ENCODE results near the gene HABP2.

HABP2 gene

DNA sequence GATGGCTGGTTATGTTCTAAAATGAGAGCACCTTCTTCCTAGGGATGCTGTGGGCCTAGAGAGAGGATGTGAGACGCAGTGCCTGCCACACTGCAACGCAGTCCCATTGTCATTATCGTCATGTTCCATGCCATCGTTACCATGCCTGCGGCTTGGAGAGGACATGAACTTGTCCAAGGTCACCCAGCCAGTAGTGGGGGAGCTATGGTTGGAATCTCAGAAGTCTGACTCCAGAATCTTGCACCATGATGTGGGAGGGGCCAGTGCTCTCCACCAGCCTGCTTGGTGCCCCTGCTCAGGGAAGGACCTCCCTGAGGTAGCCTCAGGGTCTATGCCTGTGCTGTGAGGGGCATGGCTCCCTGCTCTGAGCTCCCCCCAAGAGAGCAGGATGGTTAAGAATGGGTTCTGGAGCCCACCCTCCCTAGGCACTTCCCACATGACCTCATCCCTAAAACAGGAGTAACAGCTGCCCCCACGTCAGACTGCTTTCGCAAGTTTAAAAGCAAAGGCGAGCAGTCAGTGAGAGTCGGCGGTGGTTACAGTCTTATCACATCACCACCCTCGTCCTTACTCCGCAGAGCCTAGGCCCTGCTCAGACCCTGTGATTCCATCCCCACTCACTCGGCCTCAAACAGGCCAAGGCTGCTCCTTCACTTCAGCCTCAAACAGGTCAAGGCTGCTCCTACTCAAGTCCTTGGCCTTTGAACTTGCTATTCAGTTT lies 50.4 kb downstream of the HABP2 start:
- no peak overlapping the region for H3K27ac ChIP-seq (ENCODE audit: low read depth, low read length)
- no peak overlapping the region for H3K4me3 ChIP-seq (ENCODE audit: low read length)
- no peaks in the 10 kb centered on the region for H3K27me3 ChIP-seq (ENCODE audit: insufficient read depth, low read length)
- no peaks in the 10 kb centered on the region for H3K9me3 ChIP-seq (ENCODE audit: insufficient read depth, low read depth, low read length)
- WGBS = 92% methylated on average over 13 of the region's 13 CpGs
- no peaks in the 10 kb centered on the region for H3K36me3 ChIP-seq (ENCODE audit: insufficient read depth, low read length)
- H3K9ac ChIP-seq (ENCODE audit: low read depth, low read length) = no peak overlapping the region
- H3K4me1 ChIP-seq (ENCODE audit: insufficient read depth, low read length) = no peaks in the 10 kb centered on the region

DNA sequence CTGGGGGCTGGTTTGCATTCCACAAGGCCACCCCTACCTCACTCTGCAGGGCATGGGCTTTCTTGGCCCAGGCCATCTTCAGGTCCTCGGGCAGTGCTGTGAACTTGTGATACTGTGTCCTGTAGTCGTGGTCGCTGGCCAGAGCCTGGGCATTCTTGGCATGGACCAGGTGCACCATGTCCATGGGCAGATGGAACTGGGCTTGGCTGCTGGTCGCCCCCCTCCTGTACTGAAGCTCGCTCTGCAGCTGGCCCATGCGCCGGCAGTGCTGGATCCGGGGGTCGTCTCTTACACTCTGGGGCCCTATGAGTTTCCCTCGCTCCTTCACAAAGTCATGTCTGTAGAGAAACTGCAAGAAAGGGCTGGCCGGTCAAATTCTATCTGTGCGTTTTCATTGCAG lies 51.7 kb downstream of the HABP2 start:
- no peaks in the 10 kb centered on the region for H3K4me1 ChIP-seq (ENCODE audit: insufficient read depth, low read length)
- WGBS = 95% methylated on average over 12 of the region's 12 CpGs

GRCh38 chr10:113605268-113605978 lies 52.6 kb downstream of the HABP2 start:
- no peak overlapping the region for H3K9ac ChIP-seq (ENCODE audit: low read depth, low read length)
- H3K27me3 ChIP-seq (ENCODE audit: insufficient read depth, low read length) = no peaks in the 10 kb centered on the region
- WGBS = 96% methylated on average over 13 of the region's 13 CpGs
- no peak overlapping the region for H3K27ac ChIP-seq (ENCODE audit: low read depth, low read length)
- H3K4me3 ChIP-seq (ENCODE audit: low read length) = no peak overlapping the region
- H3K4me1 ChIP-seq (ENCODE audit: insufficient read depth, low read length) = no peaks in the 10 kb centered on the region
- no peaks in the 10 kb centered on the region for H3K36me3 ChIP-seq (ENCODE audit: insufficient read depth, low read length)
- no peaks in the 10 kb centered on the region for H3K9me3 ChIP-seq (ENCODE audit: insufficient read depth, low read depth, low read length)

More for the DNA sequence above, 51.7 kb downstream of the HABP2 start:
- Histone ChIP-seq H3K4me3 (ENCODE audit: low read length) (no peak overlapping the region), H3K27ac (ENCODE audit: low read depth, low read length) (no peak overlapping the region), H3K27me3 (ENCODE audit: insufficient read depth, low read length) (no peaks in the 10 kb centered on the region), H3K9ac (ENCODE audit: low read depth, low read length) (no peak overlapping the region), H3K36me3 (ENCODE audit: insufficient read depth, low read length) (no peaks in the 10 kb centered on the region), H3K9me3 (ENCODE audit: insufficient read depth, low read depth, low read length) (no peaks in the 10 kb centered on the region)

DNA sequence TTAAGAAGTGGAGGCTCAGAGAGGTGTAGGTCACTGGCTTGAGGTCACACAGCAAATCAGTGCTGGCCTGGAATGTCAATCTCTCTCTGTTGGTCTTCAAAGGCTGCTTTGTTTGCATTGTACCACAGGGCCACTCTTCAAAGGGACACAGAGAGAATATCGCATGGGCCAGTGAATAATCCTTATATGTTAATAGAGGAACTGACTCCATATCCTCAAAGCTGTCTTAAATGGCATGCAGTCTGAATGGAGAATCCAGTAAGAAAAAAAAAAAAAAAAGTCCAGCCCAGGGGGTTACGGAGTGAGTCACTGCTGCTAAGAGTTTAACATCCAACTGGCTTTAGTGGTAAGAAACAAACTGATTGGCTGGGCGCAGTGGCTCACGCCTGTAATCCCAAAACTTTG lies 56.9 kb downstream of the HABP2 start:
- H3K9me3 ChIP-seq (ENCODE audit: insufficient read depth, low read depth, low read length) = no peaks in the 10 kb centered on the region
- H3K27ac ChIP-seq (ENCODE audit: low read depth, low read length) = no peak overlapping the region
- H3K36me3 ChIP-seq (ENCODE audit: insufficient read depth, low read length) = no peaks in the 10 kb centered on the region
- H3K4me1 ChIP-seq (ENCODE audit: insufficient read depth, low read length) = peaks cover 22% of the 10 kb centered on the region
- H3K4me3 ChIP-seq (ENCODE audit: low read length) = no peak overlapping the region
- 64% methylated on average over 4 of the region's 4 CpGs for WGBS
- no peak overlapping the region for H3K9ac ChIP-seq (ENCODE audit: low read depth, low read length)
- peaks cover 9% of the 10 kb centered on the region for H3K27me3 ChIP-seq (ENCODE audit: insufficient read depth, low read length)

DNA sequence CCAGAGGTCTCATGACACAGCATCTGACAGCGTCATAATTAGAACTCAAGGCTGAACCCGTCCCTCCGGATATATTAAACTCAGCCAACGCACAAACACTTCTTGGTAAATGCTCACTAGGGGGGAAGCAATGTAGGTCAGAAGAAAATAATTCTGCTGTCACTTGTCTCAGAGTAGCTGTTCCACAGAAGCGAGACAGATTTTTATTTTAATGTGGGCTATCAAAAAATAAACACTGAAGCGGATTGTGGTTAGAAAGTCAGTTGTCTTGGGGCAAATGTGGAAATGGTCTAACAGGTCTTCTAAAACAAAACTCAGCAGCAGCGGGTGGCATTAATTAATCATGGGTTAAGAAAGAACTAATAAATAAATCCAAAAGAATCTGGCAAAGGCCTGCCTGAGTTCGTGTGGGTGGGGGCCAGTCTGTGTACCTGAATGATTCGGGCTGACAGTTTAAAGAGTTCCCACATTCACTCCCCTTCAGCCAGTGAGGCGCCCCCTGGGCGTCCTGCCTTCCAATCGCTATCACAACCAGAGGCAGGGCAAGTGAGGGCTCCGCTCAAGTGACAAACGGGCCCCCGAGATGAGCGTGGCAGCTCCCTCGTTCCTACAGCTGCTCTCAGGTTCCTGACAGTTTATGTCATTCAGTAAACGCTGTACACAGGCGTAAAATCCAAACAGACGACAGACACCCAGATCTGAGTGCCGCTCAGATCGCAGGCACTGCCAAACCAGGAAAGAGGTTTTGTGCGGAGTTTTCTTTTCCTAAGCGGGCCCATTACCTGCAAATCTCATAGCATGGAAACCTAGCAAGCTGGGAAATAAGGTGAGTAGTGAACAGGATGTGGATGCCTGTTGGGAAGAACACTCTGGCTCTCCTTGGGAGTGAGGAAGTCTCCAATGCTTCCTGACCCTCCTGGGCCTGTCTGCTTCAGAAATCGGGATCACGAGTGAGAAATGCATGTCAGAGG lies 58.1 kb downstream of the HABP2 start:
- Histone ChIP-seq H3K36me3 (ENCODE audit: insufficient read depth, low read length) (no peaks in the 10 kb centered on the region), H3K9ac (ENCODE audit: low read depth, low read length) (no peak overlapping the region), H3K27ac (ENCODE audit: low read depth, low read length) (no peak overlapping the region), H3K4me1 (ENCODE audit: insufficient read depth, low read length) (peaks cover 32% of the 10 kb centered on the region), H3K4me3 (ENCODE audit: low read length) (no peak overlapping the region), H3K9me3 (ENCODE audit: insufficient read depth, low read depth, low read length) (no peaks in the 10 kb centered on the region), H3K27me3 (ENCODE audit: insufficient read depth, low read length) (peaks cover 10% of the 10 kb centered on the region)
- 74% methylated on average over 26 of the region's 26 CpGs for WGBS

DNA sequence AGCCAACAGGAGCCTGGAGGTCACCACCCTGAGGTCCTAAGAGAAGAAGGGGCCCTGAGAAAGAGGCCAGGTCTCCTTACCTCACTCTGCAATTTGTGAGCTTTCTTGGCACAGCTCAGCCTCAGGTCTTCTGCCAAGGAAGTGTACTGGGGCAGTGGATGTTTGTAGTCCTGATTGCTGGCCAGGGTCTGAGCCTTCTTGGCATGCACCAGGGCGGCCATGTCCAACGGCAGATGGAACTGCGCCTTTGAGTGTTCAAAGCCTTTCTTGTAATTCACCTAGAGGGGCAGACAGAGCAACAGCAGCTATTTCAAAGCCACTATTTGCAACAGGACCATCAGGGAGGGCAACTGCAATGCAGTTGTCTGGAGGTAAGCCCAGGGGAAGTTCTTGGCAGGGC lies 59.3 kb downstream of the HABP2 start:
- H3K9me3 ChIP-seq (ENCODE audit: insufficient read depth, low read depth, low read length) = no peaks in the 10 kb centered on the region

DNA sequence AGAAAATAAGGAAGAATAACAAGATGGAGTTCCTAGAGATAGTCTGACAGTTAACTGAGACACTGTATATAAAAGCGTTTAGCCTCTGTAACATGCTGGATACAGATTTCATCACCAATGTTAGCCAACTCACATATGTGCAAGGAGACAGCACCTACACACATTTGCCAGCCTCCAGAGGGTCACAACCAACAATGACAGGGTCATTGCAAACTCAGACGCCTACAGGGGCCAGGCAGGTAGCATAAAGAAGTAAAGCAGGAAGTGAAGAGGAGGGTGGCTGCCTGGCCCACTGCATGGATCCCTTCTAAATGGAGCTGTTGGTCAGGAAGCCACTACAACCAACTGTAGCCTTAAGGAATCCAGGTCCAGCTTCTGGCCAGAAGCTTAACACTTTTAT lies 60.6 kb downstream of the HABP2 start:
- H3K27ac ChIP-seq (ENCODE audit: low read depth, low read length) = no peak overlapping the region
- no peak overlapping the region for H3K4me3 ChIP-seq (ENCODE audit: low read length)
- H3K9ac ChIP-seq (ENCODE audit: low read depth, low read length) = no peak overlapping the region
- H3K4me1 ChIP-seq (ENCODE audit: insufficient read depth, low read length) = peaks cover 54% of the 10 kb centered on the region
- peaks cover 10% of the 10 kb centered on the region for H3K27me3 ChIP-seq (ENCODE audit: insufficient read depth, low read length)
- H3K36me3 ChIP-seq (ENCODE audit: insufficient read depth, low read length) = no peaks in the 10 kb centered on the region
- 95% methylated on average over 2 of the region's 2 CpGs for WGBS
- no peaks in the 10 kb centered on the region for H3K9me3 ChIP-seq (ENCODE audit: insufficient read depth, low read depth, low read length)

More for the DNA sequence above, 59.3 kb downstream of the HABP2 start:
- H3K27me3 ChIP-seq (ENCODE audit: insufficient read depth, low read length) = peaks cover 10% of the 10 kb centered on the region
- H3K27ac ChIP-seq (ENCODE audit: low read depth, low read length) = no peak overlapping the region
- no peaks in the 10 kb centered on the region for H3K36me3 ChIP-seq (ENCODE audit: insufficient read depth, low read length)
- no peak overlapping the region for H3K9ac ChIP-seq (ENCODE audit: low read depth, low read length)
- no peak overlapping the region for H3K4me3 ChIP-seq (ENCODE audit: low read length)
- H3K4me1 ChIP-seq (ENCODE audit: insufficient read depth, low read length) = peaks cover 44% of the 10 kb centered on the region
- 97% methylated on average over 3 of the region's 3 CpGs for WGBS

GRCh38 chr10:113613977-113614690 lies 61.3 kb downstream of the HABP2 start:
- Histone ChIP-seq H3K4me1 (ENCODE audit: insufficient read depth, low read length) (peaks cover 54% of the 10 kb centered on the region), H3K36me3 (ENCODE audit: insufficient read depth, low read length) (no peaks in the 10 kb centered on the region), H3K27me3 (ENCODE audit: insufficient read depth, low read length) (peaks cover 10% of the 10 kb centered on the region), H3K4me3 (ENCODE audit: low read length) (no peak overlapping the region), H3K9me3 (ENCODE audit: insufficient read depth, low read depth, low read length) (no peaks in the 10 kb centered on the region), H3K9ac (ENCODE audit: low read depth, low read length) (no peak overlapping the region), H3K27ac (ENCODE audit: low read depth, low read length) (no peak overlapping the region; the same call in 1 of the 2 replicates)
- WGBS = 46% methylated on average over 15 of the region's 15 CpGs

- Histone ChIP-seq H3K9me3 (ENCODE audit: insufficient read depth, low read depth, low read length) (no peaks in the 10 kb centered on the region), H3K27ac (ENCODE audit: low read depth, low read length) (peak overlapping the region; percentile 58; the same call in 1 of the 2 replicates), H3K4me1 (ENCODE audit: insufficient read depth, low read length) (peaks cover 61% of the 10 kb centered on the region), H3K9ac (ENCODE audit: low read depth, low read length) (no peak overlapping the region), H3K36me3 (ENCODE audit: insufficient read depth, low read length) (no peaks in the 10 kb centered on the region), H3K27me3 (ENCODE audit: insufficient read depth, low read length) (peaks cover 10% of the 10 kb centered on the region), H3K4me3 (ENCODE audit: low read length) (peak overlapping the region; percentile 14)
- WGBS = 13% methylated on average over 4 of the region's 5 CpGs
Observed at GRCh38 chr10:113616244-113617074, 63.6 kb downstream of the HABP2 start.

DNA sequence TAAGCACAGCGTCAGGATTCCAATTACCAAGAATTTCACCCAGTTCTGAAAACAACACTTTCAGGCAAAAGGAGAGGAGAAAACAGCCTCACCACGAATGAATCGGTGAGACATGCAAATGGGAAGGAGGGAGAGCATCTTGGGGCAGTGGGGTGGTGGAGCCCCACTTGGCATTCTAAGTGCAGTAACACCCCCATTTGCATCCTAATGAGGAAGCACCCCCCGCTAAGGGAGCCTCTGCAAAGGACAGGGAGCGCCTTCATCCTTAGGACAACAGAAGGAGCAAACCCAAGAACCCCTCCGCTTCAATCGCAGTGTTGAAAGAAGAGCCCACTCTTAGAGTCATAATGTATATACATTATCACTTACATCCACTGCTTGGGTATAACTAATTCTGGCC lies 64.2 kb downstream of the HABP2 start:
- WGBS = 16% methylated on average over 7 of the region's 7 CpGs
- H3K4me3 ChIP-seq (ENCODE audit: low read length) = peak overlapping the region; percentile 14

More for the DNA sequence above, 64.2 kb downstream of the HABP2 start:
- Histone ChIP-seq H3K9ac (ENCODE audit: low read depth, low read length) (no peak overlapping the region), H3K27me3 (ENCODE audit: insufficient read depth, low read length) (peaks cover 10% of the 10 kb centered on the region), H3K36me3 (ENCODE audit: insufficient read depth, low read length) (no peaks in the 10 kb centered on the region), H3K27ac (ENCODE audit: low read depth, low read length) (peak overlapping the region; percentile 58; the same call in 1 of the 2 replicates), H3K4me1 (ENCODE audit: insufficient read depth, low read length) (peaks cover 61% of the 10 kb centered on the region), H3K9me3 (ENCODE audit: insufficient read depth, low read depth, low read length) (no peaks in the 10 kb centered on the region)

All from HUES64 (cell line).